GM18520 (cell line): ENCODE data around the gene LNX1.

ENCODE experiments used
- ATAC-seq: cut with Tn5 transposase; IDR thresholded peaks from one replicate; pipeline ENCODE4 v1.9.1; 2021; ENCODE audit not compliant: unreplicated experiment

The LNX1 gene

DNA sequence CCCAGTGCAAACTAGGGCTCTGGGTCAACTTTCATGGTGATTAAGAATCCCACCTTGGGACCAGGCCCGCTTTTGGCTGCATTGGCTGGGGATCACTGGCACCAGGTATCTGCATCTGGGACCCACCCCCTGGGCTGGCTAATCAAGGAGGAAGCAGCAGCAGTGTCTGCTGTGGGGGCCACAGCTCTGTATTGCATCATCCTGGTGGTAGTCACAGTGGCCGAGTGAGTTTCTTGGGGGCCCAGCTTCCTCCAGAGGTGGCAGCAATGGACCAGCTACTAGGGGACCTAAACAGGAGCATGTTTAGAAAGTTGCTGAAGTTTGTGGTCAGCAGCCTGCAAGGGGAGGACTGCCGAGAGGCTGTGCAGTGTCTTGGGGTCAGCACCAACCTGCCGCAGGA, 15.7 kb downstream of the LNX1 start:
- ATAC-seq, result no peak

DNA sequence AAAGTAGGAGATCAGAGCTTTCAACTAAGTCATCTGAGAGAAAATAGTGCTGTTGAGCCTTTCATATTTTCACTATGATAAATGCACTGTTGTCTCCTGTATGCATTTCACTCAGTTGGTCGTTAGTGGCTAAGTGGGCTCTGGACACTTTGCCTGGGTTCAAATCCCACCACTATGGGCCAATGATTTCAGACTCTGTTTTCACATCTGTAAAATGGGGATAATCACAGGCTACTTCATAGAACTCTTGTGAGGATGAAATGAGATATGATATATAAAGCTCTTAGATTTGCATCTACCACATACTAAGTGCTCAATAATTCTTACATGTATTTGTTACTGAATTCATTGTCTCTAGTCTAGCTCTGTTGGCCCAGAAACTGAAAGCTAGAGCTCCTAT, 16.8 kb downstream of the LNX1 start:
- ATAC-seq, result no peak

DNA sequence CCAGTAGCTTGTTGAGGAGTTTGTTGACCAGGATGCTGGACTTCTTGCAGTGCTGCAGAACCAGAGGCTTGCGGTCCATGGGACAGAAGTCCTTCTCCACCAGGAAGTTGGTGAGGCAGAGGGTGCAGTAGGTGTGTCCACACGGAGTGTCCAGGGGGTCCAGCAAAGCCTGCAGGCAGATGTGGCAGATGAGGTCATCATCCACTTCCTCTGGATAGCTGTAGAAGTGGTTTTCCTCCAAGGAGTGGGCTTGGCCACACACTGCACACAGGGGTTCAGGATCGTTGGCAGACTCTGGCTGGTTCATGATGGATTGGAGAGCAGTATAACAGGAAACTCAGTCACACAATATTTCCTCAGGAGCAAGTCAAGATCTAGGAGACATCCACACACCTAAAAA, 17.6 kb downstream of the LNX1 start:
- ATAC-seq, result no peak

- no peak for ATAC-seq
Measured at GRCh38 chr4:53572600-53572994, 18.7 kb downstream of the LNX1 start.

GRCh38 chr4:53571936-53572599, 19.2 kb downstream of the LNX1 start:
- no peak for ATAC-seq

- peak; percentile 86 for ATAC-seq
Measured at GRCh38 chr4:53563824-53564223, 27.5 kb downstream of the LNX1 start.

DNA sequence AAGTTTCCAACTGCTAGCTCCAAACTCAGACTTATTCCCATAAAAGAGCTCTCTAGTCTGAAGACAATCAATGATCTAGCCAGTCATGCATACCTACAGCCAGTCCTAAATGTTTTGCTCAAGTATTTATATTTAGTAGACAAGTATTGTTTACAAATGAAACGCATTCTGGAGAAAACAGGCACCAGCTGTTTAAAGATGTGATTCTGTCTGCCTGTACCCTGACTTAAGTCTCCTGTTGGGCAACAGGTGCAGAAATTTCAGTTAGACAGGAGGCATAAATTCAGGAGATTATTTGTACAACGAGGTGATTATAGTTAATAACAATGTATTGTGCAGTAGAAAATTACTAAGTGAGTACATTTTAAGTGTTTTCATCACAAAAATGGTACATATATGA, 28.9 kb downstream of the LNX1 start:
- no peak for ATAC-seq

DNA sequence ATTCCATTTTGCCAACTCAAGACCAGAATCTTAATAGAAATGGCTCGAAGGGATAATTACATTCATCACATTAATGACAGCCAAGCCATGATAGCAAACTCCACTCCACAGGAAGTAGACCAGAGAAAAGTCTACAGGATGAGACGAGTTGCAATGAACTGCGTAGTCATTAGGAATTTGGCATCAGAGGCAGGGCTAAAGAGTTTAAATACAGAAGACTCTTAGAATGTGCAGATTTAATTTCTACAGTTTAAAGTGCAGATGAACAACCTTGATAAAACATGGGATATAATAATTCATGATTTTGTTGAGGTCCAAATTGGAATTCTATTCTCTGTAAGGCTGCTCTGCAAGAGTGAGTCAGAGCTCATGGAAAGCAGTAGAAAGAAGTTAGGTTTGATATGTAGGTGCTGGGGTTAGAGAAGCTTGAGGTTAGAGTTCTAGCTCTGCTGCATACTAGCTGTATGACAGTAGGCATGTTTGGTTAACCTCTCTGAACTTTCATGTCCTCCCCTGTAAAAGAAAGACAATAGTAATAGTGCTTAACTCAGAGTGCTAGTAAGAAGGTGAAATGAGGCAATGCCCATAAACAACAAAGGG, 32.2 kb downstream of the LNX1 start:
- no peak for ATAC-seq

DNA sequence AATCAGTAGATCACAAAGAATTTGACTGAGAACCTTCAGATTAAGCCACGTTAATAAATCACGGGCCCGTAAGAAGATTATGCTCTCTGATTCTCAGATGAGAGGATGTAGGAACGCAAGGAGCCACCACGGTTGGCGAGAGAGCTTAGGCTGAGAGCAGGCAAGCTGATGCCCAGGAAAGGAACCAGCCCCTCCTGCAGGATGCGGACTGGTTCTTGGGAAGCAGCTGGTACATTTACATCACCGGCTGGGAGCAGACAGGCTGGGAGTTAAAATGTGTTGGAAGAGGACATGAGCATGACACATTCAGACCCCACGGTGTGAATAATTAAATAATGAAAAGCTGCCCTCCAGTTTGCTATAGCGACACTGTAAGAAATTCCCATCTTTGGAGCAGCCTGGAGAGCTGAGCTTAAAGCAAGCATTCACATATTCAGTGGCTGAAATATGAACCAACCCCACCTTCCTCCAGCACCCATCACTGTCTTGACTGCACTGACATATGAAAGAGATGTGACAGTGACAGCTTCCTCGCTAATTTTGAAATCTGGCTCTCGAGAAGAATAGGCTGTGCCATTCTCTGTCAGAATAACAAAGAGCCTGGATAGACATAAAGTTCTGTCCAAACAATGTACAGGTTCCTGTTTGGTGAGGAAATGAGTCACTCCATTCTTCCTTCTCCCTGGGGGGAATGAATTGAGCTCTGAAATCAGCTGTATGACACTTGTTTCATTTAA, 33.1 kb downstream of the LNX1 start:
- ATAC-seq, result no peak

DNA sequence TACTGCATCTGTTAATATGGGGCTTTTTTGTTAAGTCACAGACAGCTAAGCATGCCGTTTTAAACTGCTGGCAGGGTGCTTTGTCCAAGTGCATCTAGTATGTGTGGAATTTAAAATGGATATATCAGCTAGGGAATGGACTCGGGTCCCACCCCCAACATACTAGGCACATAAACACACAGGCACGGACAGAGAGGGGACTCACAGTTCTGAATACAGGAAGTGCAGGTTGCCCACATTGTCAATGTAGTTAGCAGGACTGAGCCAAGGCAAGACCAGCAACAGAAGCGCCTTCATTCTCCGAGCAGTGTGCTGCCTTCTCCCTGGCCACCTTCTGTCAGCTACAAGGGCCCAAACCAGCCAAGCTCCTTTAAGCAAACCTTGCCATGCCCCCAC, 33.6 kb downstream of the LNX1 start:
- ATAC-seq, result no peak

- no peak for ATAC-seq
Measured at GRCh38 chr4:53556651-53557050, 34.6 kb downstream of the LNX1 start.

- ATAC-seq, result no peak
Measured at GRCh38 chr4:53553486-53554210, 37.6 kb downstream of the LNX1 start.

- ATAC-seq, result no peak
Measured at GRCh38 chr4:53552711-53553110, 38.6 kb downstream of the LNX1 start.

- no peak for ATAC-seq
Measured at GRCh38 chr4:53551958-53552357, 39.3 kb downstream of the LNX1 start.

DNA sequence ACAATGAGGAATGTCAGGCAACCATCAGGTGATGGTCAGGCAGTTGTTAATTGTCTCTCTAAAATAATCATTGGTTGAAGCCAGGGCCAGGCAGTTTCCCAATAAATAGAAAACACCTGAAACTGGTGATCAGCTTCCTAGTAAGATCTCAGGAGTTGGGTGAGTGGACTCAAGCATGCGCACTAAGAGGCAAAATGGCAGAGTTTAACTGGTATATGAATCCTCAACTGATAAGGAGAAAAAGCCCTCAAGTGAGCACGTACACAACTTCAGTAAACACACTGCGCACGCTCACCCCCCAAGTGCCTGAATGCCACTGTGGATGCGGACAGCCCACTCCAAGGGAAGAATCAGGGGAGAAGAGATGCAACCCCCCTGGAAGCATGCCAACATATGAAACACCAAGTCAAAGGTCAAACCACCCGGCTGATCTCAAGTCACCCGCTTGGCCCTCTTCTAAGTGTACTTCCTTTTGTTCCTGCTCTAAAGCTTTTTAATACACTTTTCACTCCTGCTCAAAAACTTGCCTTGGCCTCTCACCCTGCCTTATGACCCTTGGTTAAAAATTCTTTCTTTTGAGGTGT, 39.9 kb downstream of the LNX1 start:
- ATAC-seq, result no peak

GRCh38 chr4:53548662-53549061, 42.6 kb downstream of the LNX1 start:
- ATAC-seq, result no peak

- ATAC-seq, result no peak
Measured at GRCh38 chr4:53547983-53548382, 43.3 kb downstream of the LNX1 start.

GRCh38 chr4:53545942-53546581, 45.2 kb downstream of the LNX1 start:
- no peak for ATAC-seq

GRCh38 chr4:53545273-53545672, 46.0 kb downstream of the LNX1 start:
- ATAC-seq, result no peak

- ATAC-seq, result no peak
Measured at GRCh38 chr4:53543561-53543960, 47.7 kb downstream of the LNX1 start.
